Left ventricle myocardium inferior (tissue), 1 donor: ENCODE results near the gene EGFL7. TPM values are rescaled to one million over a fixed set of nuclear protein-coding genes. Genes with fewer than 3 reads are reported as not detected.

ENCODE experiments used
- DNase-seq: peaks from one replicate; pipeline ENCODE4 v3.0.0-alpha.2; 2020
- H3K27ac ChIP-seq: fragments of 200-600 bp; replicated peaks from 2 replicates; pipeline ENCODE4 v1.8.0; 2021
- H3K27me3 ChIP-seq: fragments of 200-600 bp; 2 replicates; pipeline ENCODE4 v1.8.0; 2021; ENCODE audit warnings: low read depth
- H3K36me3 ChIP-seq: fragments of 200-600 bp; 2 replicates; pipeline ENCODE4 v1.8.0; 2021
- H3K4me1 ChIP-seq: fragments of 200-600 bp; 2 replicates; pipeline ENCODE4 v1.8.0; 2021
- H3K4me3 ChIP-seq: fragments of 200-600 bp; 2 replicates; pipeline ENCODE4 v1.8.0; 2021; ENCODE audit warnings: mild to moderate bottlenecking, moderate library complexity
- H3K9me3 ChIP-seq: fragments of 200-600 bp; replicated peaks from 2 replicates; pipeline ENCODE4 v1.8.0; 2021
- CTCF ChIP-seq: fragments of 200-600 bp; IDR thresholded peaks from 2 replicates; pipeline ENCODE4 v1.8.0; 2021; ENCODE audit warnings: antibody characterized with exemption, mild to moderate bottlenecking, borderline replicate concordance
- intact Hi-C: fragments of 100-400 bp; cut with micrococcal nuclease; formaldehyde crosslinking; loops from one replicate; pipeline ENCODE4 v1.11.0; 2022
- total RNA-seq: library from RNA; stranded (reverse); fragmentation: NEBNext Ultra II Directional; extraction: Animal tissue kit (Norgen Biotek cat#: 25700); gene quantifications from one replicate; pipeline ENCODE4 v1.2.1, GENCODE V29; 2021
- donor health status: DM: no; HTN: yes; CAD: no; lungs with severe emphysema.

Gene EGFL7
- total RNA-seq, 1 donor from 2014 or later = 81.5 TPM

GRCh38 chr9:136622538-136622948 lies 40.2 kb upstream of the EGFL7 start:
- no peak overlapping the region for H3K4me3 ChIP-seq
- H3K27ac ChIP-seq = no peak overlapping the region
- peak; percentile 13 for DNase-seq
- no peaks in the 10 kb centered on the region for H3K27me3 ChIP-seq
- peaks cover 46% of the 10 kb centered on the region for H3K4me1 ChIP-seq
- intact Hi-C loops = no loop called here
- H3K9me3 ChIP-seq = no peaks in the 10 kb centered on the region
- H3K36me3 ChIP-seq = no peaks in the 10 kb centered on the region
- TF ChIP-seq CTCF = no peak

GRCh38 chr9:136623016-136623841 lies 39.5 kb upstream of the EGFL7 start:
- DNase-seq = no peak
- Histone ChIP-seq H3K27me3 (no peaks in the 10 kb centered on the region), H3K4me3 (no peak overlapping the region), H3K27ac (peak overlapping the region; percentile 77), H3K4me1 (peaks cover 46% of the 10 kb centered on the region), H3K9me3 (no peaks in the 10 kb centered on the region), H3K36me3 (no peaks in the 10 kb centered on the region)
- intact Hi-C loops = no loop called here
- no peak for TF ChIP-seq CTCF

GRCh38 chr9:136623842-136624183 lies 38.9 kb upstream of the EGFL7 start:
- H3K27me3 ChIP-seq = no peaks in the 10 kb centered on the region
- no peak for DNase-seq
- H3K9me3 ChIP-seq = no peaks in the 10 kb centered on the region
- no peaks in the 10 kb centered on the region for H3K36me3 ChIP-seq
- intact Hi-C loops = no loop called here
- peak overlapping the region; percentile 77 for H3K27ac ChIP-seq
- TF ChIP-seq CTCF = no peak
- peaks cover 46% of the 10 kb centered on the region for H3K4me1 ChIP-seq
- no peak overlapping the region for H3K4me3 ChIP-seq

- Histone ChIP-seq H3K9me3 (no peaks in the 10 kb centered on the region), H3K27me3 (no peaks in the 10 kb centered on the region), H3K27ac (peak overlapping the region; percentile 77), H3K4me1 (peaks cover 46% of the 10 kb centered on the region), H3K4me3 (no peak overlapping the region), H3K36me3 (no peaks in the 10 kb centered on the region)
- DNase-seq = no peak
- no peak for TF ChIP-seq CTCF
- intact Hi-C loops = no loop called here
Observed at GRCh38 chr9:136624184-136624951, 38.3 kb upstream of the EGFL7 start.

GRCh38 chr9:136625101-136626065 lies 37.3 kb upstream of the EGFL7 start:
- Histone ChIP-seq H3K27me3 (no peaks in the 10 kb centered on the region), H3K4me3 (no peak overlapping the region), H3K36me3 (no peaks in the 10 kb centered on the region), H3K4me1 (peaks cover 50% of the 10 kb centered on the region), H3K9me3 (no peaks in the 10 kb centered on the region), H3K27ac (peak overlapping the region; percentile 77)
- DNase-seq = peak; percentile 93
- intact Hi-C loops = no loop called here
- TF ChIP-seq CTCF = peak; percentile 72
